HCT116 (cell line): ENCODE measurements around the gene MEGF10.

Experiments
- CEBPB ChIP-seq: IDR thresholded peaks from 2 replicates; pipeline ENCODE4 v1.6.1; 2012; ENCODE audit warnings: low read depth
- CTCF ChIP-seq, 3 experiments: fragments of 200-600 bp in 1 of 3; sonication (generic) in 1 of 3; IDR thresholded peaks in 2 of 3; conservative IDR thresholded peaks in 1 of 3; 2 replicates each; pipeline ENCODE4 v1.5.1; 2012 to 2017; ENCODE audit warnings: low read depth in 2 of 3, low read length in 2 of 3, antibody characterized with exemption in 1 of 3, borderline replicate concordance in 1 of 3, control low read depth in 1 of 3, mild to moderate bottlenecking in 1 of 3, mixed read lengths in 1 of 3, mixed run types in 1 of 3, moderate library complexity in 1 of 3; ENCODE audit not compliant: insufficient read depth in 1 of 3
- EZH2 ChIP-seq: fragments of 200-600 bp; sonication (generic); IDR thresholded peaks from 2 replicates; pipeline ENCODE4 v1.6.1; 2017; ENCODE audit warnings: antibody characterized with exemption, mixed run types
- MAX ChIP-seq: IDR thresholded peaks from 2 replicates; pipeline ENCODE4 v1.6.1; 2012
- POLR2A ChIP-seq: IDR thresholded peaks from 2 replicates; pipeline ENCODE4 v1.7.0; 2011; ENCODE audit warnings: borderline replicate concordance; ENCODE audit not compliant: insufficient read depth, insufficient read length; ENCODE audit errors: extremely low read depth
- POLR2AphosphoS5 ChIP-seq: IDR thresholded peaks from 2 replicates; pipeline ENCODE4 v1.6.1; 2011; ENCODE audit warnings: mild to moderate bottlenecking, low read depth, low read length, moderate library complexity
- RAD21 ChIP-seq: IDR thresholded peaks from 2 replicates; pipeline ENCODE4 v1.6.1; 2012; ENCODE audit warnings: low read depth, mild to moderate bottlenecking
- SIN3A ChIP-seq: IDR thresholded peaks from 2 replicates; pipeline ENCODE4 v1.6.1; 2012; ENCODE audit warnings: low read depth

GRCh38 chr5:127367029-127367428 lies 76.4 kb downstream of the MEGF10 start:
- TF ChIP-seq POLR2A, result no peak
- no peak for TF ChIP-seq CTCF (IDR thresholded peaks at IDR 0.05 in 2 of 3, conservative IDR thresholded peaks at IDR 0.05 in 1 of 3; ENCODE audit: borderline replicate concordance in 1 of 3, insufficient read depth in 1 of 3, low read depth in 2 of 3, low read length in 2 of 3)
- TF ChIP-seq SIN3A, result no peak
- no peak for TF ChIP-seq CEBPB
- TF ChIP-seq RAD21, result no peak
- no peak for TF ChIP-seq MAX
- no peak for TF ChIP-seq EZH2
- no peak for TF ChIP-seq POLR2AphosphoS5
